OCI-LY1 (cell line): ENCODE data around the gene AGPAT3.

Experiments used
- EZH2 ChIP-seq: fragments of 200-600 bp; sonication (generic), shearing (Covaris generic); IDR thresholded peaks from 2 replicates; pipeline ENCODE4 v1.8.0; 2017; ENCODE audit warnings: borderline replicate concordance, mixed run types, mild to moderate bottlenecking, antibody characterized with exemption, low read length, moderate library complexity, mixed read lengths
- TF ChIP-seq, protein P1 (sequence below): fragments of 200-600 bp; sonication (generic), shearing (Covaris generic); IDR thresholded peaks from 2 replicates; pipeline ENCODE4 v1.5.1; 2017; ENCODE audit warnings: mild to moderate bottlenecking, antibody characterized with exemption, low read length, moderate library complexity, mixed read lengths

DNA sequence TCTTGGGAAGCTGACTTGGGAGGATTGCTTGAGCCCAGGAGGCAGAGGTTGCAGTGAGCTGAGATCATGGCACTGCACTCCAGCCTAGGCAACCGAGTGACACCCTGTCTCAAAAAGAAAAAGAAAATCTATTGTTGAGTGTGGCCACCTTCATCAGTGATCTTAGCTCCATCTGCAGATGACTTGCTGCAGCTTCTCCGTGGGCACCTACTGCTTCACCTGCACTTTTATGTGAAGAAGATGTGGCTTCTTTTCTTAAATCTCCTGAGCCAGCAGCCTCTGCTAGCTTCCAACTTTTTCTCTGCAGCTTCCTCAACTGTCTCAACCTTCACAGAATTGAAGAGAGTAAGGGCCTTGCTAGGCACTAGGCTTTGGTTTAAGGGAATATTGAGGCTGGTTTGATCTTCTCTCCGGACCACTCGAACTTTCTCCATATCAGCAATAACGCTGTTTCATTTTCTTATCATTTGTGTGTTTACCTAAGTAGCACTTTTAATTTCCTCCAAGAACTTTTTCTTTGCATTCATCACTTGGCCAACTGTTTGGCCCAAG, 28.0 kb downstream of the AGPAT3 start:
- TF ChIP-seq, protein P1, sequence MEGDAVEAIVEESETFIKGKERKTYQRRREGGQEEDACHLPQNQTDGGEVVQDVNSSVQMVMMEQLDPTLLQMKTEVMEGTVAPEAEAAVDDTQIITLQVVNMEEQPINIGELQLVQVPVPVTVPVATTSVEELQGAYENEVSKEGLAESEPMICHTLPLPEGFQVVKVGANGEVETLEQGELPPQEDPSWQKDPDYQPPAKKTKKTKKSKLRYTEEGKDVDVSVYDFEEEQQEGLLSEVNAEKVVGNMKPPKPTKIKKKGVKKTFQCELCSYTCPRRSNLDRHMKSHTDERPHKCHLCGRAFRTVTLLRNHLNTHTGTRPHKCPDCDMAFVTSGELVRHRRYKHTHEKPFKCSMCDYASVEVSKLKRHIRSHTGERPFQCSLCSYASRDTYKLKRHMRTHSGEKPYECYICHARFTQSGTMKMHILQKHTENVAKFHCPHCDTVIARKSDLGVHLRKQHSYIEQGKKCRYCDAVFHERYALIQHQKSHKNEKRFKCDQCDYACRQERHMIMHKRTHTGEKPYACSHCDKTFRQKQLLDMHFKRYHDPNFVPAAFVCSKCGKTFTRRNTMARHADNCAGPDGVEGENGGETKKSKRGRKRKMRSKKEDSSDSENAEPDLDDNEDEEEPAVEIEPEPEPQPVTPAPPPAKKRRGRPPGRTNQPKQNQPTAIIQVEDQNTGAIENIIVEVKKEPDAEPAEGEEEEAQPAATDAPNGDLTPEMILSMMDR = no peak
- TF ChIP-seq EZH2 = no peak
